HUDEP-2 (cell line): ENCODE measurements around the gene TSSK2.
"Not testable (repeated sequence)": the region's sequence is repeated elsewhere in the genome, so short reads cannot be mapped to it uniquely, and the experiment has no call there.

ENCODE experiments used
- DNase-seq, 76 experiments: peaks; one replicate each; lab custom pipeline; 2025; ENCODE audit not compliant: unreplicated experiment in 76 of 76; lab: John Stamatoyannopoulos, UW

The TSSK2 gene

DNA sequence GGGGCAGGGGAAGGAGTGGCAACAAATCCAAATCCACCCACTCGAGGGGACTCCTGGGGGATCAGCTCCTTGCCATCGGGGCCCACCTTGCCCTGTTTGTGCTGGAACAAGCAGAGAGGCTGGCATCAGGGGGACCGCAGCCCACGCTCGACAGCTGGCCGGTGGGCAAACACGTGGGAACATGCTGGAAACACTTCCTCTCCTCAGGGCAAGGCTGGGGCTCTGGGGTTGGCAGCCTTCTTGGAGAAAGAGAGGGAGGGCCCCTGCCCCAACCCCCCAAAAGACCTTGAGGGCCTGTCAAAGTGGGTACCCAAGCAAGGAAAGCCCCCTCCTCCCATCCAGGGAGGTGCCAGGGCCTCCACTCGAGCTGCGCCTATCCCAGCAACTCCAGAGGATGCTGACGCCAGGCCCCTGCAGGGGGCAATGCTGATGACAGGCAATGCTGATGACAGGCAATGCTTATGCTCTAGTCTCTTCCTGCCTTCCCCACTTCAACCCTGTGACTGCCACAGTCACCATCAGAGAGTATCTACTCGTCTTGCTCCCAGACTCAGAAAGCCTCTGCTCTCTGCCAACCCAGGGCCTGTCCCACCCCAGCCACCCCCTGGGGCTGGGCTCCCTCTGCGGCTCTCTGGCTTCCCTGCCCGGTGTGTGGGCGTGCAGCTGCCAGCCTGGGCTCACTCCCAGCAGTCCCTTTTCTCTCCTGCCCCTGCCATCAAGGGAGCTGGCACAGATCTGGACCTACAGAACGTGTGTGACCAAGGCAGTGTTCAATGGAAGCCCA, 7.3 kb downstream of the TSSK2 start:
- DNase-seq, result no peak

DNA sequence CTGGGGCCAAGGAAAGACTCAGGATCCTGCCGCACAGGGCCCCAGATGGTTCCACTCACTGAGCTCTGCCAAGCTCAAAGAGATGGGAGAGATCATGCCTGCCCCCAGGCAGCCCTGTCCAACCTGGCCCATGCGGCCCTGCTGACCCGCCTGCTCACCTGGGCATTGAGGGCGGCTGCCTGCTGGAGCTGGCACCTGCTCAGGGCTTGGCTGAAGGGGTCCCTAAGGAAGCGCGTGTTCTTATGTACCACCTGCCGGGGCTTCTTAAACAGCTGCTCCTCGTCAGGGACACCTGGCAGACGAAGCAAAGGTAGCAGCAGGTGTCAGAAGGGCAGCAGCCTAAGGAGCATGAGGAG, 7.9 kb downstream of the TSSK2 start:
- no peak for DNase-seq

DNA sequence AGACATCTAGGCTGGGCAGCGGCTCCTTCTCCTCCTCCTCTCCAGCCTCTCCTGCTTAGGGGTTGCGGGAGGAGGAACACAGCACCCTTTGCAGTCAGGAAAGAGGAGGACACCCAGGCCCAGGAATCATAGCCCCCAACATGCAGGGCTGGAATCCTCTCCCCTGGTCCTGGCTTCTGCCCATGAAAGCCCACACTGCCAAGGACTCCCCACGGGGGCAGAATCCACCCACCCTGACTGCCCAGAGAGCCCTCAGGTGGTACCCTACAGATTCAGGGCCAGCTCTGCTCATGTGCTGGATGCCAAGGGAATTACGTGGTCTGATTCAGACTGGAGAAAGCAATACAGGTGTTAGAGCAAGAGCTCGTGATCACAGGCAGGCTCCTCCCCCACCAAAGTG, 8.9 kb downstream of the TSSK2 start:
- DNase-seq, result no peak

DNA sequence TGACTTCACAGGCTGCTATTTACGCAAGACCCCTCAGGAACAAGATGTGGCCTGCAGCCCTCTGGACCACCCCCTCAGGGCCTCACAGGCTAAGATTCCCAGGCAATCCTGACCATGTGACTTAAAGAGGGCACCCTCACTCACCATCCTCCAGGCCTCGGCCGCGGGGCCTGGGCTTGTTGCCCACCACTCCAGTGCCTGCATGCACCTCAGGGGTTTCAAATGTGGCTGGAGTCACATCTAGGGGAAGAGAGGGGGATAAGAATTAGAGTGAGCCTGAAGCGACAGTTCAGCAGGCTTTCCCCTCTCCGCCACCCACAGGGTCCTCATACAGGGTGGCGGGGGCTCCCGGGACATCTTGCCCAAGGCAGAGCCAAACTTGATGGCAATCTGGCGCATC, 11.3 kb downstream of the TSSK2 start:
- no peak for DNase-seq

DNA sequence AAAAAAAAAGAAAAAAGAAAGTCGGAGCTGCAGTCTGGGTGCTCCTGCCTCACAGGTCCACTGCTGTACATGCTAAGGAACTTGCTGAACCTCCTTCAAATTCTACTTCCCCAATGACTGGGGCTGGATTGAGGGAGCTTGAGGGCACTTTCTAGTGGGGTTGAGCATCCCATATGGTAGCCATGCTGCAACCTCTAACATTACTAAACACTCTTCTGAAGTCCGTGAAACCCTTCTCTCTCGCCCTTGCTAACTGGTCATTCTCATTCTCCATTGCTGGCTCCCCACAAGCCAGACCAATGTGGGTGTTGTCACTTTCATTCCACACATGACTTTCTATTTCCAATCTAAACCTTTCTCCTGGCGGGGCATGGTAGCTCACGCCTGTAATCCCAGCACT, 12.1 kb downstream of the TSSK2 start:
- DNase-seq, result no peak

DNA sequence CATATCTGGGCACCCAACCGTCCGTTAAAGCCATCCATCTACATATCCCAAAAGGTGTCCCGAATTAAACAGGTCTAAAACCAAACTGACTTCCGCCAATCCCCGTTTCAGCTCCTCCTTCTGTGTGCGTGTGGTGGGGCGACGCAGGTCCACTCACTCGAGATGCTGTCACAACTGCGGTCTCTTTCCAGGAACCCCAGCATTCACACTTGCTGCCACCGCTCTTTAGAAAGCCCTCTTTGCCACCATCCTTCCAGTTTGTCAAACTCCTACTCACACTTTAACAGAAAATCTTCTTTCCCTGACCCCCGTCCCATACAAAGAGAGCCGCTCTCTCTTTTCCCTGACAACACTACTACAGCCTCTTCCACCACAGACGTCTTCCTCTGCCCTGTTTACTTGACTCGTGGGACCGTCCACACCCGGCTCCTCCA, 12.9 kb downstream of the TSSK2 start:
- peak in 7 of 76 experiments; percentile 2 to 25 (median 6) for DNase-seq

DNA sequence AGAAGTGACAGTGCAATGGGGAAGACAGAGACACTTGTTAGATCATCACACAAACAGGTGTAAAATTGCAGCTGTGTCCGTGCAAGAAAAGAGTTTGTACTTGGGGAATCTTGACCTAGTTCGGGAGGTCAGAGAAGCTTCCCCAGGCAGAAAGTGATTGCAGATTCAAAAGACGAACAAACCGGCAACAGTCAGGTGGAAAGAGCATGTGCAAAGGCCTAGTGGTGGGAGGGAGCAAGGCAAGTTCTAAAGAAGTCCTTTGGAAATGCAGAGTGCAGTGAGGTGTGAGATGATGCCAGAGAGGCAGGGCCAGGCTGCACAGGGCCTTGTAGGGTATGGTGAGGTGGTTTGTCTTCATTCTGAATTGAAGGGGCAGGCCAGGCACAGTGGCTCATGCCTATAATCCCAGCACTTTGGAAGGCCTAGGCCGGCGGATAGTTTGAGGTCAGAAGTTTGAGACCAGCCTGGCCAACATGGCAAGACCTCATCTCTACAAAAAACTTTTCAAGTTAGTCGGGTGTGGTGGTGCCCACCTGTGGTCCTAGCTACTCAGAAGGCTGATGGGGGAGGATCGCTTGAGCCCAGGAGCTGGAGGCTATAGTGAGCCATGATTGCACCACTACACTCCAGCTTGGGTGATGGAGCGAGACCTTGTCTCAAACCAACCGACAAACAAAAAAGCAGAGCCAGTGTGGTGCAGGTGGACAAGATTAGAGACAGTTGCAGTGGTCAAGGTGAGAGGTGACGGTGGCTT, 15.3 kb downstream of the TSSK2 start:
- no peak for DNase-seq

DNA sequence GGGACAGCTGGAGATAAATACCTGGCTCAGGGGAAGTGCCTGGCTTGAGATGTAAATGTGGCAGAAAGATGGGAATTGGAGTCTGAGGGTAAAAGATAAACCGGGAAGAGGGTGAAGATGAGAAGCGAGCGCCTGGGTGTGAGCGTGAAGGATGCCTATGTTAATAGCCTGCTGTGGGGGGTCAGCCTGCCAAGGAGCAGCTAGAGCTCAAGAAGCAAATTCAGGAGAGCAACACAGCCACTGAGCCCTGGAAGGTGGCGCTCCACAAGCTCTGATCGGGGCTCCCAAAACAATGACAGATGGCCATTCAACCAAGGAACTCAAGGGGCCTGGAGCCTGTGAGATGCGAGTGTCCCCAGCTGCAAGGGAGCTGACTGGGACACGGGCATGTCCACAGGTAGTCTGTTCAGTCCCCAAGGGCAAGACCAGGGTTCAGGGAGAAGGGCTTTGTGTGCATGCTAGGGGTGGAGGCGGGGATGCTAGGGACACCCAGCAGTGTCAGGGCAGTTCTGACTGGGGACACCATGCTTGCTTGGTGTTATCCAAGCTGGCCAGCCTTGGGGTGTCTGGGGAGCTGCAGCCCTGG, 16.2 kb downstream of the TSSK2 start:
- no peak for DNase-seq

DNA sequence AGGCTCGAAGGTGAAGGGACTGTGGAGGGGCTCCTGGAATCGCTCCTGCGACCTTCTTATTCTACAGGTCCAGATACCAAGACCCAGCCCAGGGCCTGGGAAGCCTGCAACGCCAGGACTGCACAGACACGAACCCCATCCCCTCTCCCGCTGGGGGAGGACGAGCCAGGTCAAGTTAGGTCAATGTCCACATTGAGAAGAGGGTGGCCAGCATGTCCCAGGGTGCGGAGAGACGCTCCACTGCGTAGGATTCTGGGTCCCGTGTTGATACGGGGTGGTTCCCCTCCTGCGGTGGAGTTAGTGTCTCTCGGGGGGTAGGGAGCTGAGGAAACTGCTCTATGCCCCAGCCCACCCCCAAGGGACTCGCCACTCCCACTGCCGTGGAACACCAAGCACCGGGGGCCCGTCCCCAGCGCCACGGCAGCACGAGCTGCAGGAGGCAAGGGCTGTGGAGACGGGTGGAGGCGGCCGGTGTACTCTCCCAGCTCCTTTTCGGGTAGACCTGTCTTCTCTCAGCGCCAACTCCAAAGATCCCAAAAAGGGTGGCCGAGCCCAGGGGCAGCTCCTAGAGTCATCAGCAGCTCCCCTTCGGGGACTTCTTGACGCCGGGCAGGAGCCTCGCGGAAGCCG, 17.4 kb downstream of the TSSK2 start:
- DNase-seq, result no peak

DNA sequence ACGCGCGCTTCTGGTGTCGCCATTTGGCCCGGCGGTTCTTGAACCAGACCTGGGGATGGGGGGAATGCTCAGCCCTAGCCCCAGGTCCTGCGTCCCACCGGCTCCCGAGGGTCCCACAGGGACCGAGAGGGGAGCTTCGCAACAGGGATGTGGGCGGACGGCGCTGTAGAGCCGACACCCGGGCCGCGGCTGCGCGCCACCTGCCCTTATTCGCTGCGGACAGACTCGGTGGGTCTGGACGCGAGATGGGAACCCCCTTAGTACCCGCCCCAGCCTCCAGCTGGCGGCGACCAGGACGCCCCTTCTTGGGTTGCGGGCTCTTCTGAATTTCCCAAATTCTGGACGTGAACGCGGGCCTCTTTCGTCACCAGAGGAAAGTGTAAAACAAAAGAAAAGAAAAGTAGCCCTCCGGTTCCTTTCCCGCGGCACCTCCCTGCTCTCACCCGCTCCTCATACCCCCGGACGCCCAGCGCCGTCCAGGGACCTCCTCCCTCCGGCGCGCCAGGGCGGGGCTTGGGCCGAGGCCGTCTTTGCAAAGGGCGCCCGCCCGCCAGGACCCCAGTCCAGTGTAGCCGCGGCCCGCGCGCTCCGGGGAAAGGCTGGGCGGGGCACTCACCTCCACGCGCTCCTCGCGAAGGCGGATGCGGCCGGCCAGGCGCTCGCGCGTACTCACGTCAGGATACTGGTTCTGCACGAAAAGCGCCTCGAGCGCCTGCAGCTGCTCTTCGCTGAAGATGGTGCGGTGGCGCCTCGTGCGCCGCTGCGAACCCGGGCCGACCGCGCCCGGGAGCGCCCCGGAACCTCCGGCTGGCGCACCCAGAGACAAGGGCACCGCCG, 18.2 kb downstream of the TSSK2 start:
- DNase-seq, result no peak

DNA sequence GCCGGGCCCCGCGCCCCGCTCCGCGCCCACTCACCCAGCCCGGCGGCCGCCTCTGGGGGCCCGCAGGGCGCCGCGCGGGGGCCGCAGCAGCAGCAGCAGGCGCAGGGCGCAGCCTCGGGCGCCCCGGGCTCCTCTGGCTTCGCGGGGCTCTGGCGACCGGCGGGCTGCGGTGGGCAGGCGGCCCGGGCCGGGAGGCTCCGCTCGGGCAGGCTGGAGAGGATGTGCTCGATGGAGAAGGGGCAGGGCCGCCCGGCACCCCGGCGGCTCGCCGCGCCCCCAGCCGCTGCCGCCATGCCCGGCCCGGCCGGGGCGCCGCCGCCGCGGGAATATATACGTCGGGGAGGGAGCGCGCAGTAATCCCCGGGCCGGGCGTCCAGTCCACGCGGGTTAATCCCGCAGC, 18.9 kb downstream of the TSSK2 start, which contains the start of gene GSC2:
GSC2 (minus strand) TSS at position 302 of the 400 bp plus-strand sequence; CDS start at position 293, 9 bp downstream.
- no peak for DNase-seq

DNA sequence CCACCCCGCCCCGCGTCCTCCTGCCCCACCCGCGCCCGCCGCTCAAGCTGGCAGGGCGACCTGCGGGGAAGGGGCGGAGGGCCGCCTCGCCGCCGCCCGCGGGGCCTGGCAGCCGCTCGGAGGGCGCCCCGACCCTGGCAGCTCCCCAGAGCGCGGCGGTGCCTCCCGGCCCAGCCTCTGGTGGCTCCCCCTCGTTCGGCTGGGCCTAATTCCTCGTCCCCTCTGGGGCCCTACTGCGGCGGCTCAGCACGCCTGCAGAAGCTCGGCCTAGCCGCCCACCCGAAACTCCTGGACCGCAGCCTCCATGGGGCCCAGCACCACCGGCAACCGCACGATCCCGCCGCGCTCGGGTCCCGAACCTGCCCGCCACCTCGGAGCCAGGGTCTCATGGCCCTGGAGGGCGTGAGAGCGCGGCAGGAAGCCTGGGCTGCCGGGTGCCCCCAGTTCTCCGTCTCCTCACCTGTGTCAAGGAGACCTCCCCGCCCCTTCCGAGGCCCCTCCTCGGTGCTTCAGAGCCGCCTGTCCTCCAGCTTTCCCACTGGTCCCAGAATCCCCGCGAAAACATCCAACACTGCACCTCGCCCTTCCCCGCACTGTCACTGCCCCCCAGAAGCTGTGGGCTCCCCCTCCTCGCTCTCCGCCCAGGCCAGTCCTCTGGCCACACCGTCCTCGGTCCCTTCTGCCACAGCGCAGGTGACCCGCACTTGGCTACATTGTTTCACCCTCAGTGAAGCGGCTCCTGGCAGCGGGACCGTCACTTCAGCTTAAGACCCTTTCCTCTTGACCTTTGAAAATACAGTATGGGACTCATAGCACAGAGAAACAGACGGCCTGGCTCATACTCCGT, 19.6 kb downstream of the TSSK2 start:
- DNase-seq, result no peak

DNA sequence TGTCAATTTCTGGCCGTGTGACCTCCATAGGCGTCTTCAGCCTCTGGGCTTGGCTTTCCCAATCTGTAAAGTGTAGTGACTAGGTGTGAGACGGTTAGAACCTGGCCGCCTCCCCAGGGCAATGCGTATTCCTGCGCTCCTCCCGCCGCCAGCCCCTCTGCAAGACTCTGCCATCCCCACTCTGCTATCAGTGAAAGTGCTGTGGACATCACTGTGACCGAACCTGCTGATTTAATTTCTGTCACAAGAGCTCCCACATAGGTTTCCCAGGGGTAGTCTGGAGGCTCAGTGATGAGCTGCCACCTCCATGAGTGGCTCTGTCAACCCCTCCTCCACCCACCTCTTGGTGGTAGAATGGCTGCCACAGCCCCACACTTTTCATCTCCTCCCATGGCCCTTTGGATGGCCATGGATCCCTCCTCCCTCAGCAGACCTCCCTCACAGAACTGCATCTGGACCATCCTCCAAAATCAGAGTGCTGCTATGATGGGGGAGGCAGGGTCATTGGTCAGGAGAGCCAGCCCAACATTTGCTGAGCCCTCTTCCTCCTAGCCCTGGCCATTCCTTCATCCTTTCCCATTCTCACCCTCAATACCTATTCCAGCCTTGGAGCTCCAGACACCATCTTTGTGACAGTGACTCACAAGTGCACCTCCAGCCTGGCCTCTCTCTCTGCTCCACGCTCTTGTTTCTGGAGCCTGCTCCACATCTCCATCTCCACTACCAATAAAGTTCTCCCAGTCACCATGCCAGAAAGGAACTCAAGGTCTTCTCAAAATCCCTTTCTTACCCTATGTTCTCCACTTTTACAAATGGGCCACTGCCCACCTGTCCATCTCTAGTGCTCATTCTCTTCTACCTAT, 20.5 kb downstream of the TSSK2 start:
- no peak for DNase-seq

DNA sequence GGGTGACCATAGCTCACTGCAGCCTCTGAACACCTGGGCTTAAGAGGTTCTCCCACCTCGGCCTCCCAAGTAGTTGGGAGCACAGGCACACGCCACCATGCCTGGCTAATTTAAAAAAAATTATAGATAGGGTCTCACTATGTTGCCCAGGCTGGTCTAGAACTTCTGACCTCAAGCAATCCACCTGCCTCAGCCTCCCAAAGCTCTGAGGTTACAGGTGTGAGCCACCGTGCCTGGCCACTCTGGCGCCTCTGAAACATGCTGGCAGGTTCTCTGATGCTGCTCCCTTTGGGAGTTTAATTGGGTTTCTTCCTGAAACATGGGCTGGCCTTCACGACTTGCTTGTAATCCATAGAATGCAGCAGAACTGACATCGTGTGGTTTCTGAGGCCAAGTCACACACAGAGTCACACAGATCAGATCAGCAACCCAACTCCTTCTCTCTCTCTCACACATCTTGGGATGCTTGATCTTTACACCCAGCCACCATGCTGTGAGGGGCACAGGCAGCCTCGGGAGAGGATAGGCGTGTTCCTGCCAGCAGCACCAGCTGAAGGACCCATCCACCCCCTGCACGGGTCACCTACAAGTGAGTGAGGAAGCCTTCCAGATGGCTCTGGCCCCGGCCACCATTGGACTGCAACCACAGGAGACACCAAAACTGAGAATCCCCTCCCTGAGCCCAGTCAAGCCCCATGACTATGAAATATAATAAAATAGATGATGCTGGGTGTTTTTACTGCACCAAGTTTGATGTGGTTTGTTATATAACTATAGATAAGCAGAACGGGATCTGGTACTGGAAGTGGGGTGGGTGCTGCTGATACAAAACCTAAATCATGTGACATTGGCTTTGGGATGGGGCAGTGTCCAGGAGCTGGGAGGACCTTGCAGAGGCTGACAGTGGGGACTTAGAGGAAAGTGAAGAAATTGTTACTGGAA, 22.1 kb downstream of the TSSK2 start:
- DNase-seq, result no peak

DNA sequence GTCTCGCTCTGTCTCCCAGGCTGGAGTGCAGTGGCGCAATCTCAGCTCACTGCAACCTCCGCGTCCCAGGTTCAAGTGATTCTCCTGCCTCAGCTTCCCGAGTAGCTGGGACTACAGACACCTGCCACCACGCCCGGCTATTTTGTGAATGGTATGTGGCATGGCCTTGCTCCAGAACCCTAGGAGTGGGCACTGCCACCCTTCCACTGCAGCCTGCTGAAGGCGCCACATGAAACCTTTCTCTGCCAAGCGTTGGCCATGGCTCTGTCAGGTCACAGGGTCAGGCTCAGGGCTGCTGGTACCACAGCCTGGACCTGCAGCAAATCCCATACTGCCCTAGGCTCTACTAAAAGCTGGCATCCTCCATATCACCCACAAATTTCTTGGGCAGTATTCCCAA, 25.0 kb downstream of the TSSK2 start:
- DNase-seq, result not testable (repeated sequence)

DNA sequence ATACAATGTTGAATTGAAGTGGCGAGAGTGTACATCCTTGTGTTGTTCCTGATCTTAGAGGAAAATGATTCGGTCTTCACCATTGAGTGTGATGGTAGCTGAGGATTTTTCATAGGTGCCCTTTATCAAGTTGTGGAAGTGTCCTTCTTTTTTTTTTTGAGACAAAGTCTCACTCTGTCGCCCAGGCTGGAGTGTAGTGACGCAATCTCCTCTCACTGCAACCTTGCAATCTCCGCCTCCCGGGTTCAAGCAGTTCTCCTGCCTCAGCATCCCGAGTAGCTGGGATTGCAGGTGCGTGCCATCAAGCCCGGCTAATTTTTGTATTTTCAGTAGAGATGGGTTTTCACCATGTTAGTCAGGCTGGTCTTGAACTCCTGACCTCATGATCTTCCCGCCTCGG, 27.5 kb downstream of the TSSK2 start:
- not testable (repeated sequence) for DNase-seq

DNA sequence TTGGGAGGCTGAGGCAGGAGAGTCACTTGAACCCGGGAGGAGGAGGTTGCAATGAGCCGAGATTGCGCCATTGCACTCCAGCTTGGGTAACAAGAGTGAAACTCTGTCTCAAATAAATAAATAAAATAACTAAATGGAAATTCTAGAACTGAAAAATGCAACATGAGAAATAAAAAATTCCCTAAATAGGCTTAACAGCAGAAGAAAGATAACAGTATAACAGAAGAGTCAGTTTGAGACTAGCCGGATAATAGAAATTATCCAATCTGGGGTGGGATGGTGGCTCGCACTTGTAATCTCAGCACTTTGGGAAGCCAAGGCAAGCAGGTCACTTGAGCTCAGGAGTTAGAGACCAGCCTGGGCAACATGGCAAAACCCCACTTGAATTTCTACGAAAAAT, 33.3 kb downstream of the TSSK2 start:
- no peak for DNase-seq
